GM21381 (cell line): ENCODE measurements around the gene DAGLA.

Experiments
- ATAC-seq: cut with Tn5 transposase; IDR thresholded peaks from one replicate; pipeline ENCODE4 v1.9.1; 2021; ENCODE audit warnings: mild to moderate bottlenecking, moderate library complexity; ENCODE audit not compliant: unreplicated experiment

DAGLA gene

DNA sequence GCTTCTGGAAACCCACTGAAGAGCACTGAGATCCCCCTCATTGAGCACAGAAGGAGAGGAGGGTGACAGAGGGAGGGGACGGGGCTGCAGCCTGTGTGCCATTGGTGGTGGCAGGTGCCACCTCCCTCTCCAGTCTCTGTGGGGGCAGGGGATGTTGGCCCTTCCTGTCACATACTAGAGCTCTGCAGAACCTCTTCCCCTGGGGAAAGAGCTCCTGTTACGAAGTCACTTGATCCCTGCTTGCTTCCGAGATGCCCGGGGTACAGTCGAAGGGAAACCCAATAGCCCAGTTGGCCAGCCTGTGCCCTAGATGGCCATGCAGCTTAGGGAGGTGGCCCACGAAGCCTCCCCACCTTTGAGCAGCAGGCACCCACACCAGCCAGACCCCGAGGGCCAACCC, 29.4 kb downstream of the DAGLA start:
- no peak for ATAC-seq

DNA sequence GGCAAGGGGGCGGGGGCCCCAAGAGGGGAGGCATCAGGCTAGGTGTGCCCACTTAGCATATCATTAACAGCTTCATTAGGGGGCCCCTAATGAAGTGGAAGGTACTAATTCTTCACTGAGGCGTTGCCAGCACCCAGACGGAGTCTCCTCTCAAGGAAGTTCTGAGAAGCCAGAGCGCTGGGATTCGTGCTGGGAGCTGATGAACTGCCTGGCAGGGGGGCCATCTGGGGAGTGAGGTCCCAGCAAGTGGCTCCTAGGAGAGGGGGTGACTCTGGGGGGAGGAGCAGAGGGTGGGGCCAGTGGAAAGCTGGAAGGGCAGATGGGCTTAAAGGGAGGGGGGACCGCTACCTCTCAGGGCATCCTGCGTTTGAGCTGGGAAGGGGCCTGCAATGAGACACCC, 29.8 kb downstream of the DAGLA start:
- ATAC-seq, result no peak

DNA sequence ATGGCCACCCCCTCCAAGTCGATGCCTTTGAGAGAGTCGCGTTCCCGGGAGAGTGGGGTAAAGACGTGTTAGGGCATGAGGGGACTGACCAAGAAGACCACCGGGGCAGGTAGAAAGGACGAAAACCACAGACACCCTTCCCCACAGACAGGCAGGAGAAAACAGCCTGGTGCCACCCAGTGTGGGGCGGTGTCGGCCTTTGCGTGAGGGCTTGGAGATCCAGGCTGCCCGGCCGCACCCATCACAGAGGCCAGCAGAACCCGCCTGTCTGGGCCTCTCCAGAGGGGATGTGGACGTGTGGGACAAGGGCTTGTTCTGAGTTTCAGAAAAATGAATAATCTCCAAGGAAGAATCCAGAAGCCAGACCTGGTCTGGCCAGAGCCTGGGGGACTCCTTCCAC, 30.8 kb downstream of the DAGLA start:
- no peak for ATAC-seq

DNA sequence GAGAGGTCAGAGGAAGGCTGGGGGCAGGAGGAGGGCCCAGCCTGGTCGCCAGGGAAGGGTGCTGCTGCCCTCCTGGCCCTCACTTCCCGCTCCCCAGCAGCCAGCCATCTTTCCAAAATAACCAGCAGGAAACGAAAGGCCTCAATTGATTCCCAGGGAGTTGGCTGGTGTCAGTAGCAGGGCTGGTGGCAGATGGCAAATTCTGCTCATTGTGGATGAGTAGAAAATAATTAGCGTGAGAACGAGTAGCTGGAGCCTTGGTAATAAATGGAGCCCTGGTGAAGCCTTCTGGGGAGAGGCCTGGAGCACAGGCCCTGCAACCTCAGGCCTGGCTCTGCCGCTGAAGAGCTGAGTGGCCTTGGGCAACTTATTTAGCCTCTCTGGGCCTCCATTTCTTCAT, 31.3 kb downstream of the DAGLA start:
- no peak for ATAC-seq

DNA sequence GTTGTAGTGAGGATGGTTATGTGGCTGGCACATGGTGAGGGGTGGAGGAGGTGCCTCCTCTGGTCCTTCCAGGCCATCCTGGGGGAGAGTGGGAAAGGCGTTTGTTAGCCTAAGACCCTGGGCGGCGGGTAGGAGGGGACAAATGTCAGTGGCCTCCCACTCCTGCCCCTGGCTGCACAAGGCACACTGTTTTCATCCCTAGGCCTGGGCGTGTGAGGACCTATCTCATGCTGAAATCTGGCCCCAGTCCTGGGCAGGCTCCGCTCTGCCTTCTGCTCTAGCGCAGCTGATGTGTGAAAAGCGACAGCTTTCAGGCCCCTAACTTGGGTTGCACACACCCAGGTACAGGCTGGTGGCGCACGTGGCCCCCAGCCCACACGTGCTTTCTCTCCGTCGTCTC, 32.1 kb downstream of the DAGLA start:
- ATAC-seq, result no peak

DNA sequence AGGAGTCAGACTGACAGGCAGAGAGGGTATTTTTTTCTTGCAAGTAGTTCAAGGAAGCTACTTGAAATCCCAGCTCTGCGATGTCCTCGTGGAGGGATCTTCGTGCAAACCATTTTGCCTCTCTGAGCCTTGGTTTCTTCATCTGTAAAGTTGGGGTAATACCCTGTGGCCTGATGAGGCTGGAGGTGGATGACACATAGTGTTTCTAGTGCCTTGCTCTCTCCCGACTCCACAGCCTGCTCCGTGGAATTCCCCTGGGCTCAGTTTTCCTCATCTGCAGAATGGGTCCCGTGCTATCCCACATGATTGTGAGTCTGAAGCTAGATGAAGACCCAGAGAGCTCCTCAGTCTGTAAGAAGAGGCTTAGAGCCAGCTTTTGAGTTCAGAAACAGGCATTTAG, 32.7 kb downstream of the DAGLA start:
- ATAC-seq, result no peak

DNA sequence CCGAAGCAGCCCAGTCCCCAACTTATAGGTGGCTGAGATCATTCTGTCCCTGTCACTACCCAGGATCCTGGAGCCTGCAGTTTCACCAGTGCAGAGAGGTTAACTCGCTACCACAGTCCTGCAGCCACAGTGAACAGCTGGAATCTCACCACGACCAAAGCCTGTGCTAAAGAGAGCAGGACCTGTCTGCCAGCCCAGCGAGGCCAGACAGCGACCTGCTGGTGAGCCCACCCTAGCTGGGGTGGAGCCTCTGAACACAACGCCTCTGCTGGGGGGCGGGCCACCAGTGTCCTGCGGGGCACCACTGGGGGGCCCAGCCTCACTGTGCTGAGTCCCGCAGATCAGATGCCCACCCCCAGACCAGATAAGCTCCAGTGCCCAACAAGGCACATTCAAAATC, 33.3 kb downstream of the DAGLA start:
- no peak for ATAC-seq

DNA sequence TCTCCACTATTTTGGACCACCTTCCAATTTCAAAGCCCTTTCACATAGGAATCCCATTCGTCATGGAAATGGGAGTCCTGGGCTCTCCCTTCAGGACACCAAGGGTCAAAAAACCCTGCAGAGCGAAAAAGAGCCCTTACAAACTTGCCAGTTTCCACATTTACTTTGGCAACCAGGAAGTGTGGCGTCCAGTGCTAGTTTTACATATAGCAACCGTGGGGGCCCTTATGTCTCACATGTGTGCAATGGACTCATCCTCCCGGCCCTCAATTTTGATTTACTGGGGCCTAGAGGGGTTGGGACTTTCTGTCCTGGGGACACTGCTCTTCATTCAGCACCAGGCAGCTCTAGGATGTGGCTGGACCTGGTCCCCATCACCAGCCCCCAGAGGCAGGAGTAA, 33.7 kb downstream of the DAGLA start:
- ATAC-seq, result no peak

DNA sequence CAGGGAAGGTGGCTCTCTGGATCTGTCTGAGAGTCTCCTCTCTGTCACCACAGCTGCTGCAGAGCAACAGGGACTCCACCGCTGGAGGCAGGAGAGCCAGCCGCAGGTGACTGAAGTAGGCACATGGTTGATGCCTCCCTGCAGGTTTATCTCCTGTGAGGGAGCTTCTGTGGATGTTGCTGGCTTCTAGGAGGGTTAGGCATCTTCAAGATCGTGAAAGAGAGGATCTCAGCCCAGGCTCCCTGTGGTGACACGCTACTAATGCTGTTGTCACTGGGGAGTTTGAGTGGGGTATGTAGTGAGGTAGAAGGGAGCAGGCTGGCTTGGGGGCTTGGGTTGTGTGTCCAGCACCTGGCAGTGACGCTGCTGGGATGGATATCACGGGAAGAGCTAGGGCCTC, 34.1 kb downstream of the DAGLA start:
- ATAC-seq, result no peak

DNA sequence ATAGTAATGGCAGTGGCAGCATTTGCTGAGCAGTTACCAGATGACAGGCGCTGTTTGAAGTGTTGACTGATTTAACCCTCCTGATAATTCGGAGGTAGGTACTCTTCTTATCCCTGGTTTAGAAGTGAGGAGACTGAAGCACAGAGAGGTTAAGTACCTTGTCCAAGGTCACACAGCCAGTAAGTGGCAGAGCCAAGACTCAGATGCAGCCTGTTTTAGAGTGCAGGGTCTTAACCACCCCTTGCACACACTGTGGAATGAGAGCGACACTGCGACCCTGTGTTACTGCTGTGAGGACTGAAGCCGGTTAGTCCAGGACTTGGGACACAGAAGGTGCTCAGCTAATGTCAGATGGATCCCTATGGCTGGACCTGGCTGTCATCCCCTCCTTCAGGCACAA, 34.7 kb downstream of the DAGLA start:
- no peak for ATAC-seq

DNA sequence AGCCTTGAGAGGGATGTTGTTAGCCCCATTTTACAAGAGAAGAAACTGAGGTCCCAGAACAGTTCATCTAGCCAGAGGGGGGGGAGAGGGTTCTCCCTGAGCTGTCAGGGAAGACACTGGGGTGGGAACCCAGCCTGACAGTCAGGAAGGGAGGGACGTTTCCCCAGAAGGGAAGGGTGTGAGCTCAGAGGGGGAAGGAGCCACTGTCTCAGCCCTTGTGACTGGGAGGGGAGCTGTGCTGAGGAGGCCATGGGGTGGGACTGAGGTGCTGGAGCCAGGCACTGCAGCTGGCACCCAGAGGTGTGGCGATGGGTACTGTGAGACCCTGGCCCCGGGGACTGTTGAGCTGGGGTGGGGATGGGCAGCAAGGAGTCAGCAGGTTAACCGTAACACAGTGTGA, 35.7 kb downstream of the DAGLA start:
- ATAC-seq, result no peak

DNA sequence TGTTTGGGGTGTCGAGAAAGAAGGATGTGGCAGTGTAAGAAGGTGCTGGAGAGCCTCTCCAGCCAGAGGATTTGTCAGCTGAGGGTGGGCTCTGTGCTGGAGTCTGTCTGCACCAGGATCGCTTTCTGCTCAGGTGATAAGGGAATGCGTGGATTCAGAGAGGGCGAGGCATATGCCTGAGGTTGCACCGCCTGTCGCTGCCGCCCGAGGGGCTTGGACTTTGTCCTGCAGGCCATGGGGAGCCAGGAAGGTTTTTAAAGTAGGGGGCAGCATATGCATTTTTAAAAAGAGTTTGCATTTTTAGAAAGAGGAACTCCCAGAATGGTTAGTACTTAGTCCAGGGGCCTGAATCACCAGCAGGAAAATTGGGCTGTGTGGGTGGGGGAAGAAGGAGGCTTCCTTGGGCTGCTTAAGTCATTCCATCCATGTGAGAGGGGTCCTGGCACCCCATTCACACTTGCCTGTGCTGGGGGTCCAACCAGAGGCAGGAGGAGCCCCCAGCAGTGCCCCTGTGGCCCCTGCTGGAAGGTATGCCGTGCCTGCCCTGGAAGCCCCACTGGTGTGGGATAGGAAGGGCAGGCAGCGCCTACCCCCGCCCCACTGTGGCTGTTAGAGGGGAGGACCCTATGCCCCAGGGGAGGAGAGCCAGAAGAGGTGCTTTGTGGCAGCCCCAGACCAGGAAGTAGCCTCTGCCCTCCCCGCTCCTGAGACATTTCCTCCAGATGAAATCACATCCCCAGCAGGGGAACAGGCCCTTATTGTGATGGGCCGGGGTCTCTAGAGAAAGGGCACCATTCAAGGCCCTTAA, 36.5 kb downstream of the DAGLA start:
- ATAC-seq, result no peak

DNA sequence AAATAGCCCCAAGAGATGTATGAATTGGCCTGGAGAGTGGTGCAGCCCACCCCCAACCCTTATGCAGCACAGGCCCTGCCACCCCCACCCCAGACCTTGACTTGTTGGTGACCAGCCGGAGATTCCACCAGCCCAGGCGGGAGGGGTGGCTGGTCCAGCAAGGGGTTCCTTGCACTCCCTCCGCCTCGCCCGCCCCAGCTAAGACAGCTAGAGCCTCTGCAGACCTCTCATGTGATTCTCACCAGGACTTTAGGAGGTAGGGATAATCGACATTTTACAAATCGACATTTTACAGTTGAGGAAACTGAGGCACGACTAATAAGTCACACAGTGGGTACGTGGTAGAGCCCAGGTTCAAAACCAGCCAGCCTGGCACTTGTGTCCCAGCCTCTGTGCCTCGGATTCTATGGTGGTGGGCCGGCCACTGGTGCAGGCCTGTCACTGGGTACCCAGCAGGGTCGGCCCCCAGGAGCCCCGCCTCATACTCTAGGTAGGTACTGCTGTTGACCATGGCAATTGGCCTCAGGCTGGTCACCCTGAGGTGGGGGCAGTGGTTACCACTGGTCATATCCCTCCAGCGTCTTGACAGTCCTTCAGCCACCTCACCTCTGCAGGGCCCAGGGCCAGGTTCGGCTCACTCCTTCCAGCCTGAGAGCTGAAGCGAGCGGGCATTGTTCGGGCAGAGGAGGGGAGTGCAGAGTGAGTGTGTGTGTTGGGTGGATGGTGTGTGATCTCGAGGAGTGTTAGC, 37.3 kb downstream of the DAGLA start:
- ATAC-seq, result no peak

DNA sequence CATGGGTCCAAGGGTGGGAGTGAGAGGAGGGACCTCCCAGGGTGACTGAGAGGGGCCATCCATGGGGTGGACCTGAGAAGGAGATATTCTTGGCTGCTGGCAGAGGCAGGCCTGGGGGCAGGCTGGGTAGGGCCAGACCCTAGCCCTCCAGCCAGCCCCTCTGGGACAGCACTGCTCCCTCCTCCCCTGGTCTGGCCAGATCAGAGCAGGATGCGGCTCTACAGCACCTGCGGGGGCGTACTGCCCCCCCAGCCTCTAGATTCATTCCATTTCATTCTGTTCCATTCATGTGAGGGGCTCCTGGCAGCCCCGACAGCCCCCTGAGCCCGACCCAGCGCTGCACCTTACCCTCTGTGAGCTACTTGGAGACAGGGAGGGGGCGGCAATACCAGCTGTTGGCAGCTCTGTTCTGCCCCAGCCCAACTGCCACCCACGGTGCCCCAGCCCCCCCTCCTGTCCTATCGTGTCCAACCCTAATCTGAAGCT, 37.9 kb downstream of the DAGLA start:
- ATAC-seq, result no peak

DNA sequence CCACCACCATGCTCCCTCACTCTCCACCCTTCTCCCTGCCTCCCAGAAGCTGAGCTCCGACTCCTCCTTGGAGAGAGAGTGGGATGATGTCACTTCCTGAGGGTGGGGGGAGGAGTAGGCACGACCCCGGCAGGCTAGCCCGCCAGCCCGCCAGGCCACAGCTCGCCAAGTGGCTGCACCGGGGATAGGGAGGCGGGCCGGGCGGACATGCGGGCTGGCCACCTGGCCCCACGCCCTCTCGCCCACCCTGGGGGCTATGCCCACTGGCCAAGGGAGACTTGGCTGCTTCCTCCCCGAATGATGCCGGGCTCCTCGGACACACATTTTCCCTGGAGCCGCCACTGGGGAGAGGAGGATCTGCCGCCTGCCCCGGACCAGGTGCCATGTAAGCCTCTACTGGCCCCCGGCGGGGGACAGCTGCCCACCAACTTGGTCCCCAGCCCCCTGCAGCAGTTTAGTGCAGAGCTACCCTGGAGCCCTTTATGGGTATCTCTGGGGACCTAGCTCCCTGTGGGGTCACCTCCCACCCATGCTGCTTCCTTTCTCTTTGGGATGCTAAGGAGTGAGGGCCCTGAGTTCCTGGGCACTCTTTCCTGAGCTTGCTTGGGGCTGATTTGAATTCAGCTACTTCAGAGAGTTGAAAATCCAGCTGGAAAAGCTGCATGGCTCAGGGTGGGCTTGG, 38.6 kb downstream of the DAGLA start:
- ATAC-seq, result no peak

DNA sequence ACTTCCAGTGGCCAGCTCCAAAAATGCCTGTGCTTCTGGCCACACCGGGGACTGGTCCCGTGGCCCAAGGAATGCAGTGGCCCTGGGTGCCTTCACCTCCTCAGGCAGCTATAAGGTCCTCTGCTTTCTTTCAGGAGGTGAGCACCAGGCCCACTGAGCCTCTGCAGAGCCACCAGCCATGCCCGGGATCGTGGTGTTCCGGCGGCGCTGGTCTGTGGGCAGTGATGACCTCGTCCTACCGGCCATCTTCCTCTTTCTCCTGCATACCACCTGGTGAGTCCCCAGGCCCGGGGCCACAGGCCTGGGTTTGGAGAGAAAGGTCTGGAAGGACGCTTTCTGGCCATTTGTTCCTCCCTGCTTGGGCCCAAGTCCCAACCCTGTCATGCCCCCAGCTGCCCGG, 39.8 kb downstream of the DAGLA start:
- no peak for ATAC-seq

DNA sequence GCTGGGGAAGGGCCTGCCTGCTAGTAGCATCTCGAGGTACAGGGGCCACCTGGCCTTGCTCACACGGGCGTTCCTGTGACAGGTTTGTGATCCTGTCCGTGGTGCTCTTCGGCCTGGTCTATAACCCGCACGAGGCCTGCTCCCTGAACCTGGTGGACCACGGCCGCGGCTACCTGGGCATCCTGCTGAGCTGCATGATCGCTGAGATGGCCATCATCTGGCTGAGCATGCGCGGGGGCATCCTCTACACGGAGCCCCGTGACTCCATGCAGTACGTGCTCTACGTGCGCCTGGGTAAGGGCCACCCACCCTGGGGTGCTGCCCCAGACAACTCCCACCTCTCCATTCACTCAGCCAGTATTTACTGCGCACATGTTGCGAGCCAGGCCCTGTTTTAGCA, 40.4 kb downstream of the DAGLA start:
- no peak for ATAC-seq

DNA sequence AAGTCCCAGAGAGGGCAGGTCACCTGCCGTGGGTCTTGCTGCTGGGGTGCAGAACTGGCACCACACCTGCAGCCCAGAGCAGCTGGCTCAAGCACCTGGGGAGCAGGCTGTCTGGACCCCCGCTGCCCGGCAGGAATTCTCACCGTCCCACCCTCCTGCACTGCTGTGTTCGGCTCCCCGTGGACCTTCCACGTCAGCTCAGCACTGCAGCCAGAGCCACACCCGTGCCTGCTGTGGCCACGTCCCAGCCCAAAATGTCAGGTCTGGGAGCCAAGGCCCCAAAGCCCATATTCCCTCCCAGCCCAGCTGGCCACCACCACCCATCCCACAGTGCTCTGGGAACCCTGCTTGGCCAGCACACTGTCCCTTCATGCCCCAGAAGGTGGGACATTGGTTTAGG, 44.2 kb downstream of the DAGLA start:
- ATAC-seq, result no peak

DNA sequence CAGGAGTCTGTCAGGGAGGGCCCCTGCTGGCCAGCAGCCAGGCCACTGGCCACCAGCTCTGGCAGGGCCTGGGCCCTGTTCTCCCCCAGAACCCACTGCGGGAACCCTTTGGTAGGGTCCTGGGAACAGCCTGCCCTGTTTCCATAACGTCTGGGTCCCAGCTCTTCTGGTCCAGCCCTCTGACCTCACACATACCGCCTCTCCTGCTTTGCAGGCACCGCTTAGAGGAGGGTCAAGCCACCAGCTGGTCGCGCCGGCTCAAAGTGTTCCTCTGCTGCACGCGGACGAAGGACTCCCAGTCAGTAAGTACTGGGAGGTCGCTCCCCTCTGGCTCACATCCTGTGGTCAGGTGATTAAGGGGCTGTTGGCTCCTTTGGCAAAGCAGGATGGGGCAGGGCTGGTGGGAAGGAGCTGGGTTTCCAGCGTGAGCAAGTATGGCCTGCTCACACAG, 45.6 kb downstream of the DAGLA start:
- no peak for ATAC-seq

DNA sequence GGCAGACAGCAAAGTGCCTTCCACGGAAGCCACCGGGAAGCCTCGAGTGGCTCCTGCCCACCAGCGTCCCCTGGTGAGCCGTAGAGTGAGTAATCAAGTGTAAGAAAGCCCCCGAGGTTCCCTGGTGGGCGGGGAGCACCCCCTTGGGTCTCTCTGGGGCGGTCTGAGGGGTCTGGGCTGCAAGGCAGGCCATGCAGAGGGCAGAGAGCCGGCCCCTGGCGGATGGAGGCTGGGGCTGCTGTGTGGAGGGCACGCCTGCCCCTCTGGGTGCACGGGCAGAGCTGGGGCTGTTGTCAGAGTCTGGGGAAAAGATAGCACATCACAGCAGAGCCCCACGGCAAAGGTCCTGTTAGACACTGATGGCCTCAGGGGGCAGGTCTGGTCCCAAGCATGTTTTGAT, 46.6 kb downstream of the DAGLA start:
- no peak for ATAC-seq

DNA sequence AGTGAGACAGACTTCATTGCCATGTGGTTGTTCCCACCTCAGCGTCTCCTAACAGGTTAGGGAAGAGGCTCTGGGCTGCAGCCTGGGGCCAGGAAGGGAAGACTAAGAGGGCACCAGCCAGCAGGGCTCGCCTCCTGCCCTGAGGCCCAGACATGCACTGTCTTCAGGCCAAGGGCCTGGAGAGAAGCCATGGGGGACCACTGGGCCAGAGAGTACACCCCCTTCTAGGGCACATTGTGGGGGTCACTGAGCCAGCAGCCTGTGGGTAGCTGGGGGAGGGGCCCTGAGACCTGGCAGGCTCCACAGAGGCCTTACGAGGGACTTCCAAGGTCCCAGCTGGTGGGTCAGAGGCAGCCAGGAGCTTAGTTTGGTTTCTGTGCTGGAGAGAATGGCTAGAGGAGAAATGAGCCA, 47.2 kb downstream of the DAGLA start:
- ATAC-seq, result no peak
